Fibroblast of skin of left biceps (primary cell): ENCODE results near the gene PACSIN2.

Source experiments
- DNase-seq, 2 experiments: peaks; one replicate each; pipeline ENCODE4 v3.0.0-alpha.2; 2013; ENCODE audit warnings: low read depth in 2 of 2

PACSIN2 gene

DNA sequence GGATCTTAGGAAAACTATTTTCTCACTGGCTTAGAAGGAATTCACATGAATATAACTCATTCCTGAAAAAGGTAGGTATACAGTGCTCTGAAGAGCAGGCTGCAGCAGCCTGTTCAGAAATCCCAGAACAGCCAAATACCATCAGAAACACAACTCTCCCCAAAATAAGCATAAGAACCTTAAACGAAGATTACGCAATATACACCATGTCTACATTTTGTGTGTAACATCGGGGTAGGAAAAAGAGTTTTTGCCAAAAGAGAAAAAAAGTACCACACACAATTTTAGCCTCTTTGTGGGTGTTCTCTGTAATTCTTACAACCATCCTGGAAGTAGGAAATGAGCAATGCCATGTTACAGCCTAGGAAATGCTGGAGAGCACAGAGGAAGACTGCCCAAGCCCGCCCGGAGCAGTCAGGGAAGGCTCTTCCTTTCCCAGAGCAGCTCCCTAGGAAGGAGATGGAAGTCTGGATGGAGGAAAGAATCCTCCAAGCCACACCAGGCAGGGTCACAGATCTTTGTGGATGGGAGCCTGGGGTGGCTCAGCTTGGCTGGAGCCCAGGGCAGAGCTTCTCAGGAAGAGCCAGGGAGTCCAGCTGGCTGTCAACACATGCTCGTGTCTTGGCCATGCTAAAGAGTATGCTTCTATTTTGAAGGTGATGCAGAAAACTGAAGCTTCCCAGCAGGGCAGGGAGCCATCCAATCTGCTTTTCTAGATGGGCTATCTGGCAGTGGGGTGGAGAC, 108.2 kb downstream of the PACSIN2 start:
- DNase-seq: no peak

DNA sequence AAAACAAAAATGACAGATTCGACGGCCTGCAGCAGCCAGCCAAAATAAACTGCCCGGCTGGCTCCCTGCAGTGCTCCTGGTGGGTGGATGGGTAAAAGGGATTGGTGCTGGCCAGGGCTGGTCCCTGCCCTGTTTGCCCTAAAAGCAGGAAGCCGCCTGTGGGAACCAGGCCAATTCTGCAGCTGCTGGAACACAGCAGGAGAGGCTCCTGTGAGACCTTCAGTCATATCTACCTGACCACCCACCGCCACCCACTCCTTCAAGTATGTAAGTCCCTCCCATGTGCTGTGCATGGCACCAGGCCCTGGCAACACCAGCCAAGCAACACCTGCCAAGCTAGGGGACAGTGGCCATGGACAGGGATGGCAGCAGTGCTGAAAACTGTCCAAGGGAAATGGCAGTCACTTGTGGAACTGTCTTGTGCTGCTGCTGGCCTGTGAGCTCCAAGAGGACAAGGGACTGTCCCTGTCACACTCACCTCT, 109.2 kb downstream of the PACSIN2 start:
- no peak for DNase-seq

DNA sequence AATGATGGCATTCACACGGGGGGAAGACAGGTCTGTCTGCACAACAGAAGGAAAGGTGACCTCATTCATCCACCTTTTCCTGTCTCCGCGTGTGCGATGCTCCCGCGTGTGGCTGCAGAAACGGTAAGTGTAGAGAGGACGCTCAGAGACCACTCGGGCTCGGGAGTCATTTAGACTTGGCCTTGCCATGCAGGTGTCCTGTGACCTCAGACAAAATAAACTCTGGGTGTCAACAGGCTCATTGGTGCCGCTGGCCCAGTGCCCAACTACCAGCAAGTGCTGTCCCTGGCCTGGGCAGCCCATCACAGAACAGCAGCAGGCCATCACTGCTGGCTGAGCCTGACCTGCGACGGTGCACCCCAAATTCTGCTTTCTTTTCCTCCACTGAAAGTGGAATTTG, 109.7 kb downstream of the PACSIN2 start:
- DNase-seq: no peak

DNA sequence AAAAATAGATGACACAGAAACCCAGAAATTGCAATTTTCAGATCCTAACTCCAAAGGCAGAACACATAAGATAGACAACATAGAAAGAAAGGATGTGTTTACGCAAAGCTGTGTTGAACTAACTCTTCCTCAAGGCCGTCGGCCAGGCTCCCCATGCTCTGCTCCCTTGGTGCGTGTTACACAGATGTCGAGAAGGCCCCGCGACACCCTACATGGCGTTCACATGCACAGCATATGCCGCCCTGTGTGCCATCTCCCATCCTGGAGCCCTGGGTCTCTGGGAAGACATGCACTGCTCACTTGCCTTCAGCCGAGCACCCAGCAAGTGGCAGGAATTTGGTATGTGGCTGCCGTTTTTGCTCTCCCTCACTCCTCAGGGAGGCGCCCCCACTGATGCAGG, 110.9 kb downstream of the PACSIN2 start:
- no peak for DNase-seq

DNA sequence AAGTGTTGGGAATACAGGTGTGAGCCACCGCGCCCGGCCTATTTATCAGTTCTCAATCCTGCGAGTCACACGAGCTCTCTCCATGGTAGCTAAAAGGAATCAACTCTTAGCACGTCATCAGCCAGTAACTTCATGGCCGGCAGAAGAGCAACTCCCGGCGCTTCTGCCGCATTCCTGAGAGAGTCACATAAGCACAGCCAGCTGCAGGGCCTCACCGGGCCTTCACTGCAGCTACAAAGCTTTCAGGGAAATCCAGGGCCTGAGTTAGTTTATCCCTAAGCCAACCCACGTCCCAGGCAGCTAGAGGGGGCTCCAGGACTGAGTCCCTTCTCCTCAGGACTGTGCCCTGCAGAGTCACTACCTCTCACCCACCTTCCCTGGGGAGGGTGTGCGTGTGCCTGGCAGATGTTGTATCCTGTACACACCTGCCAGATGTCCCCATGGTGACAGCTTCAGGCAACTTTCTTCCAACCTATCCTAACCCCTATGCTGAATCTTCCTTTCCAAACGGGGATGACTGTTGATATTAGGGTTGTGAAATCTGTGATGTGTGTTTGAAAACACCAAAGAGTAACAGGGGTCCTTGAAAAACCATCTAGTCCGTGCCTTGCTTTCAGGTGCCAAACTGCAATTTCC, 112.0 kb downstream of the PACSIN2 start:
- peak; percentile 33 to 36 for DNase-seq

DNA sequence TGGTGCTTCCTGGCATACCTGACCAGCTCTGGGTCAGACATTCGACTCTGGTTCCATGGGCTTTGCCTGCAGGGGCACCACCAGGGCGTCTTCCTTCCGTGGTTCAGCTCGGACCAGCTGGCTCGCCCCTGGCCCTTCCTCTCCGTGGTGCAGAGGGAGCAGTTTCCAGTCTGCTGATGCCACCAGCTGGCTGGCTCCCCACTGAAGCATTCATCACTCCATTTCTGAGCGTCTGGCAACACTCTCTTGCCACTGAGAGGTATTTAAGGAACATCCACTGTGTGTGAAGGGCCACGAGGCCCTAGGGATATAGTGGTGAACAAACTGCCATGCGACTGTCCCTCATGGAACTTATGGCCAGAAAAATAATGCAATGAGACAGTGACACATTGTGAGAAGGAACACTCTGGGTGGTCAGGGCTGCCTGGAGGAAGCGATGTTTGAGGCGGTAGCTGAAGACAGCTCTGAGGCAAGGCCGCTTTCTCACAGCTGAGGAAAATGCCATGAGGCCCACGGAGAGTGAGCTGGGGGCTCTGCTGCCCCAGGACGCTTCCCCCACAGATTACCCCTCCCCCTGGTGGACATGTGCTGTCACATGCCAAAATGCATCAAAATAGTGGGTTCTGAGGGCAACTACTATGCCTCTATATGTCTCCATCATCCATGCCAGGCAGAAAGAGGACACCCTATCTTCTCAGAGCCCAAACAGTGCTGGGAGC, 113.0 kb downstream of the PACSIN2 start:
- DNase-seq: no peak

DNA sequence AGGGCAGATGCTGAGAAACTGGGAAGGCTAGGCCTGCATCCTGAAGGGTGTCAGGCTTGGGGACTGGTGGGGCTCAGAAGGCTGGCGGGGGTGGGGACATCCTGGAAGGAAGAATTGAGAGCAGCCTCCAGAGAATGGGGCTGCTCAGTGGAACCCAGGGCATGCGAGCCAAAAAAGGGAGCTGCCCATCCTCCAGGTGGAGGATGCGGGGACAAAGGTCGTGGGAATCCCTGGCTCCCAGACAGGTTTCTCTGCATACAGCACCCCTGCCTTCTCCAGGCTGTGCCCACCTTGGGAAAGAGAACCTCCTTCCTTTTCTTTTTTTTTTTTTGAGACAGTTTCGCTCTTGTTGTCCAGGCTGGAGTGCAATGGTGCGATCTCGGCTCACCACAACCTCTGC, 117.0 kb downstream of the PACSIN2 start:
- DNase-seq: no peak

DNA sequence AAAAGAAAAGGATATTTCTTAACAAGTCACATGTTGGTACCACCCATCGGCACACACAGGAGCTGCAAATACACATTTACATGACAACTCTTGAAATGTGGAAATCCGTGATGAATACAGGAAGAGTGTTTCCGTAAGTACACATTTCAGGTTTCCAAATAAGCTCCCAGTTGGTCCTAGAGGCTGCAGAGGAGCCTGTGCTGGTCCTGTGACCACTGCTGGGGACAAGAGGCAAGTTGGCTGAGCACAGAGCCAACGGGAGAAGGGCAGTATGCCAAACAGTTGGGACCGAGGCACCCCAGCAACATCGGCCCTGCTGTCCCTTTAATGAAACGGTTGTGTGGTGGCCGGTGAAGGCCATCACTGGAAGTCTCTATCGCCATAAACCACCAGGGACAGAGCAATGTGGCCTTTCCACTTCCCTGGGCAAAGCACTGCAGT, 119.4 kb downstream of the PACSIN2 start:
- no peak for DNase-seq

DNA sequence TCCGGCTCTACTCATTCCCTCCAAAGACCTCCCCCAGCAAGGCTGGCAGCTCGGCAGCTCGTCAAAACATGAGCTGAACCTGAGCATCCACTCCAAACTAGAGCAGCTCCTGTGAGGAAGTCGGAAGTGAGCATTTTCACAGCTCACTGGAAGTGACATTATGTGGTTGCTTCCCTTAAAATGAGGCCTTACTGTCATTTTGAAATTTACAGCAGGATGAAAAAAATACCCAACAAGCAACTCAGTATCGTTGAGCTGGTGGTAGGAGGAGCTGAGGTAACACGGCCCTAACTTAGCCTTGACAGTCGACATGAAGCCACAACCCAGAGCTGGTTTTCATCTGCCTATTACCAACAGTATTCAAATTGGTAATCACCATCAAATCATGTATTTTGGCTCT, 119.9 kb downstream of the PACSIN2 start:
- DNase-seq: no peak

DNA sequence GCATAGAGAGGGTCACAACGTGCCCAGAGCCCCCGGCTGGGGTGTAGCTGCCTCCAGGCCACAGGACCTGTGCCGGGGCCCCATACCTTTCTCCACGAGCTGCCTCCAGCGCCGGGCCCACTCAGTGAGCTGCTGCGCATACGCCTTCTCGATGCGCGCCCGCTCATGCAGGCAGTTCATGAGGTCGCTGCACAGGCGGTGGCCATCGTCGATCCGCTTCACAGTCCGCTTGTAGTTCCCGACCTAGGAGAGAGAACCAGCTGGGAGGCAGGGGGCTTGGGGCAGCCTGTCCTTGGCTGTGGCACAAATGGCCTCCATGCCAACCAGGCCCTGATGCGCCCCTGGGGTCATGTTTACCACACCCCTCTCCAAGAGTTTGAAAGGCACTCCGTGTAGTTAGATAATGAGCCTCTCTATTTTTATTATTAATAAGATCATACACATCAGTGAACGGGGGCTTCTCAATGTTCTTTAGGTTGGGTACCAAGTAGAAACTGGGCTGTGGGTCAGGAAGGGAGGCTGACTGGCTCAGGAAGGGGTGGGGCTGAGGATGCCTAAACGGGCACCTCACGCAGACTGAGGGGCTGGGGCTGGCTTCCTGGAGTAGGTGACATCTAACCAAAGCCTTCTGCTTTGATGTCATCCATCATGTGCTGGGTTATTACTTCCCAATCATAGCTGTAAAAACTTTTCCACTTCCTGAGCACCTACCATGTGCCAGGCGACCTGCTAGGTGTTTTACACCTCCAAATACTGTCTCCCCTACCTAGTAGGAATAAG, 121.4 kb downstream of the PACSIN2 start:
- DNase-seq: no peak

DNA sequence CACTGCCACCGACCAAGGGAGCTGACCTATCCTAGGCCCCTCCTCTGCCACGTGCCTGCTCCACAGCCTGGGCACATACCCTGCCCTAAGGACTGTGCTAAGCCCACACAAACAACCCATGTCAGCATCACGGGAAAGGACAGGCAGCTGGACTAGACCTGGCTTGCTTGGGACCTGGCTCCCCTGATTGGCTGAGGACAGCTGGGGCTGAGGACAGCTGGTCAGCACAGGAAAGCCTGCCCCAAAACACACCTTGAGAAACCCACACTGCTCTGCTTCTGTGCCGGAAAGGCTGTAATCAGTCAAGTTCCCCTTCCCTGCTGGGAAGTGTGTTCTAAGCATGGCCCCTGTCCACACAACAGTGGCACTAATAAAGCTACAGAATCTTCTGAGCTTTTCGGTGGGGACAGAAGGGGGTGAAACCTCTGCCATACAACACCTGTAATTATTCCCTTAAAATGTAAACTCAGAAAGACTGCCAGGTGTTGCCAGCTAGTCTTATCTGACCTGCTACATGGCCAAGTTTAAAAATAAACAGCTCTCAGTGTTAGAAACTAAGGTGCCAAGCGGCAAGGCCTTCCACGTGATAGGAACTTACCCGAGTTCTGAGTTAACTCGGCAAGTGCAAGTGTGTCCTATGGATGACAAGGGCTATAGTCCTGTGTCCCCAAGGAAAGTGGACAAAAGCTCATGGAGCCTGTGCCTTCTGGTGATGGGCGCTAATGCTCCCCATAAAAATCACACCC, 122.2 kb downstream of the PACSIN2 start:
- no peak for DNase-seq

DNA sequence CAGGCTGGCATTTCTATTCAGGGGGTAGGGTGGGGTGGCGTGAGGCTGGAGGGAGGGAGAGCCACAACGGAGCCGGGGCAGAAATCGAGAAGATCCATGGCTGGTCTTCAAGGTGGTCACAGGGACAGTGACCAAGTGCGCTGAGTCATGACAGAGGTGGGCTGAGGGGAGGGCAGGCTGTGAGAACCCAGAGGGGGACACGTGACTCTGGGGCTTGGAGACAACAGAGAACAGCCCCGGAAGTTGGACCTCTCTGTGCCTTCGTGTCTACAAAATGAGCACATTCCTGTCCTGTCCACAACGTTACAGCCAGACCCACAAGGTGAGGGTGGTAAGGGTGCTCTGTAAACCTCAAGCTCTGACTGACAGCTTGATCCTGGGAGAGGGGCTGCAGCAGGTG, 122.8 kb downstream of the PACSIN2 start:
- no peak for DNase-seq

DNA sequence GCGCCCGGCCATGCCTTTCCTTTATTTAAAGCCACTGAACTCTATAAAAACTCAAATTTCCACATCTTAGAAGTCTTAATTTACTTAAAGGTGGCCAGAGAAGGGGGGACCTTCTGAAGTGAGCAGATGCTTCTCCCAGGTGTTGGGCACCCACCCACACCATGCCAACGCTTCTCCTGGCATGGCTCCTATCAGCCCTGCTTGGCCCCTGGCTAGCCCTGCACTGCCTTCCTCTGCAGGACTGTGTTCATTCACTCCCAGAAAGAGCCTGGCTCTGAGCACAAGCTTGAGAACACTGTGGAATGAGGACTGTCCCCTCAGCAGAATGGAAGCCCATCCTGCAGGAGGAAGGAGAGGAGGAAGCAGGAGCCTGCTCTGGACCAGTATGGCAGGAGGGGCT, 123.3 kb downstream of the PACSIN2 start:
- DNase-seq: no peak

DNA sequence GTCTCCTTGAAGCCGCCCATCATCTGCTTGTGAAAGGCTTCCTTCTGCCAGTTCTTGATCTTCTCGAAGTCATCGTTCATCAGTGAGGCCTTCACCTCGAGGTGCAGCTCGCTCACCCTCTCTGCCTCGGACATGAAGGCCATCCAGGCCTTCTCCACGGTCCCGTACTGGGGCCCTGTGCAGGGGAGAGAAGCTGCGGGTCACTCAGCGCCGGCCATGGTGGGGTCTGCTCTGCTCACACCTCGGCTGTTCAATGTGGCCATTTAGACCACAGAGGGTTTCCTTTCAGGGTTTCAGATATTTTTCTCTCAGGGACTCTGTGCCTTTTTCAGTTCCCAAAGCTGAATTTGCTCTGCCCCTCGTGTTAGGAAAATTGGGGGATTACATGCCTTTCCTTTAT, 123.9 kb downstream of the PACSIN2 start:
- DNase-seq: no peak

DNA sequence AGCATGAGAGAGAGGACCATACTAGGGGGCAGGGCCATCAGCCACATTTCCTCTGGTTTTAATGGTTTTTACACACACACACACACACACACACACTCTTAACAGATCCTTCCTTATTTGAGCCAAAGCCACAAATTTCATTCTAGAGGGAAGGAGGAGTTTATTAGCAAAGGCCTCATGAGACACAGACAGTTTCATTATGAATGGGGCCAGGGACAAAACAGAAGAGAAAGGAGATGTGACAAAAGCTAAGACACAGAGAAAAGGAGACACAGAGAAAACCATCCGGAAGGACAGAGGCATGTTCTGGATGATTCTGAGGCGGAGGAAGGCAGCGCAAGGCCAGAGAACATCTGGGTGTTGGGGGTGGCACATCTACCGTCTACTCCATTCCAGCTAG, 125.6 kb downstream of the PACSIN2 start:
- no peak for DNase-seq

DNA sequence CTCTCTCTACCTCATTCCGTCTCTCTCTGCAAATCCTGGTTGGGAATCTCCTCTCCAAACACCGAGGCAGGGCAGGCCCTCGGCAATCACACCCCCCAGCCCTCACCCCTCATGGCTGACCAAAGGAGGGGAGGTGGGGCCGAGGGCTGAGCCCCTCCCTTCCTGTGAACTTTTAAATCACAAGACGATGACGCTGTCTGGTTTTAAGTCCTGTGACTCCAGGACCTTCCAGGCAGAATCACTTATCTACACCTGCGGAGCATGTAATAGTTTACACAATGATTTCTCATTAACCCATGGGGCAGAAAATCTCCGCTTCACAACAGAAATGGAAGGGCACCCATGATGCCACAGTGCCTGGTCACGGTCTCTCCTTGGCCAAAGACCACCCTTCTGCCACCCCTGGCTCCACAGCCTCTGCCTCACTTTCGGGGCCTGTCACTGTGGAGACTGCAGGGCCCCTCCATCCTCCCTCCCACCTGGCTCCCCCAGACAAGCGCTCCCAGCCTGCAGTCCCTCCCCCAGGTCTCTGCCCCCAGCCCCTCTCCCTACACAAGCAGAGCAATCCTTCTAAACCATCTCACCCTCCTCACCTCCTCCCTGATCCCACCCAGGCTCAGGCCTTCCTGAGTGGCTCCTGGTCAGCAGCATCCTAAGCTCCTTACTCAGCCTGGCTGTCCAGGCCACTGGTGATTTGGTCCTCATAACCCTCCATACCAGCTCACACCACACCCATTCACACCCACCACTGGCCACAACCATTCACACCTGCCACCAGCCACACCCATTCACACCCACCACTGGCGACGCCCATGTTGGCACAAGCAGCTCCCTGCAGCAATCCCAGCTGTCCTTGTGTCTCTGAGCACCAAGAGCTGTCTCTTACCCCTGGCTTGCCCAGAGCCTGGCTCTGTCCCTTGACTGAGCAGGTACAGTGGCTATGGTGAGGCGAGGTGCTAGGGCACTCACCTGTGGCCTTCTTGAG, 127.1 kb downstream of the PACSIN2 start:
- no peak for DNase-seq

DNA sequence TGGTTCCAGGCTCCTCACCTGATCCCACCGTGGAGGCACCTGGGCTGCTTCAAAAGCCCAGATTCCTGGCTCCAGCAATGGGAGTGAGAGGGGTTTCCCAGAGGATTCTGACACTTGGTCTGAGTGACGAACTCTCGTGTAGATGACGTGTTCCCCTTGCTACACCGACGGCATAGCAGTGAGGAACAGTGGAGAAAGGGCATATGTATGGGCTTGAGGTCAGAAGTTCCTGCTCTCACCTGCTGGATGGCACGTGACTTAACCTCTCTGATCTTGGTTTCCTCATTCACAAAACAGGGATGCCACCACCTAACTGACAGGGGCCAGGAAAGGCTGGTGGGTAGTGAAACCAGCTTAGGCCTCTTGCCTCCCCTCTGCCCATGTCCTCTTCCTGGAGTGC, 127.8 kb downstream of the PACSIN2 start:
- DNase-seq: no peak

DNA sequence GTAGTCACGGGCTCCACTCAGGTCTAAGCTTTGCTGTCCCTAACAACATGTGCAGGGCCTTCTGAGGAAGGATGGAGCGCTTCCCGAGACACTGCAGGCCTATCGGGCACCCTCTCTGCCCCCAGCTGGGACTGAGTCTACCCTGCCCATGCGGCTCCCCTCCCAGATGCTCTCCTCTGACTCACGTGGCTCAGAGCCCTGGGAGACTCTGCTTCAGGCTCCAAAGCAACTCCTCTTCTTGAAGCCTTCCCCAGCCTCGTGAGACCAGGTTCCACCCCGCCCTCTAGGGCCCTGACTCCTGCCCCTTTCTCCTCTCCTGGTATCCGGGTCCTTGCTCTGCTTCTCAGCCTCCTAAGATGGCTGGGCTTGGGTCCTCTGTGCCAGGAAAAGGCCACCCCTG, 129.5 kb downstream of the PACSIN2 start:
- DNase-seq: no peak

DNA sequence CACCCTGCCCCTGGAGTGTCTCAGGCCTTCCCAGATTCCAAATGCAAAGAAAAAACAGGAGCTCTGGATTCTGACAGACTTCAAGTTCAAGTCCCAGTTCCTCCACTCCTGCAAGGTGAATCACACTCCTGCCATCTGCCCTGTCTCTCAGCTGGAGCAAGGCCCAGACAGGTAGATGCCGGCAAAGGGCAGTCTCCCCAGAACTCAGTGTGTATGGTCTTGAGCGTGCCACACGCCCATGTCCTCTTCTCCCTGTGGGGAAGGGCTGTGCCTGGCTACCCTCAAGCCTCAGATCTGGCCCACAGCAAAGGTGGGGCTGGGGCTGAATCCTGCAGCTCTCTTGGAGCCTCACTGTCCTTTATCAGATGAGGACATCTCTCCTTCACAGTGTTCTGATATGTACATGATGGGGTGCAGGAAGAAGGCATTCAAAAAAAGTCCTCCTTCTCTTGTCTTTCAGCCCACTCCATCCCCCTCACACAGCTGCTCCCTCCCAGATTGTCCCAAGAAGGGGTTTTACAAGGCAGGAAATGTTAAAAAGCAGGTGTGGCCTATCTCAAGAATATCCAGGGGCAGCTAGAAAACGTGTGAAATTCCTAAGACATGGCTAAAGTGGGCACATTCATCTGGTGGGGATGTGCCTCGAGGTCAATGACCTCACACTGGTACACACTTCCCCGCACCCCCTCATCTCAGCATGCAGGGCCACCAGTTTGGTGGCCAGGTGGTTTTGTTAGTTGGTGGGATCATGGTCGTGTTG, 130.2 kb downstream of the PACSIN2 start:
- no peak for DNase-seq
